ENCODE measurements around the gene AGAP1. TPM values are rescaled to one million over a fixed set of nuclear protein-coding genes. Genes with fewer than 3 reads are reported as not detected.

The AGAP1 gene
- total and polyA plus RNA-seq, 10 donors: 1.1 to 26.6 (median 11.3) TPM

DNA sequence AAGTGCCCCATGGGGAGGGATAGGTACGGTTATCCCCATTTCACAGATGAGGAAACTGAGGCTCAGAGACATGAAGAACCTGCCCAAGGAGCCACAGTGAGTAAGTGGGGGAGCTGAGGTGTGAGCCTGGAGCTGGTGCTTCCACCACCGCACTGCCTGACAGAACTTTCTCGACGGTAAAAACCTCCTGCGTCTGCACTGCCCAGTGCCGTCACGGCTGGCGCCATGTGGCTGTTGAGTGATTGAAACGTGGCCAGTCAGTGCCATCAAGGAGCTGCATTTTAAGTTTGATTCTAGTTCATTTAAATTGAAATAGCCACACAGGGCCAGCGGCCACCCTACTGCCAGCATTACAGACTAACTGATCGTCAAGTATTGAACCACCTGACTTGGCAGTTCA lies 217.1 kb downstream of the AGAP1 start:
- Histone ChIP-seq H3K9me3 (no peaks in the 10 kb centered on the region), H3K4me3 (no peak overlapping the region), H3K36me3 (no peaks in the 10 kb centered on the region), H3K27me3 (replicated peaks in 1 of 7) (no peaks in the 10 kb centered on the region), H3K27ac (no peak overlapping the region), H3K4me1 (no peaks in the 10 kb centered on the region)
- intact Hi-C loops (cut with DNase I; ENCODE audit: low total_unique reads): no loop called here
- WGBS, 5 donors: 92 to 95% (median 93%) methylated on average over 11 of the region's 11 CpGs
- TF ChIP-seq, protein P1, sequence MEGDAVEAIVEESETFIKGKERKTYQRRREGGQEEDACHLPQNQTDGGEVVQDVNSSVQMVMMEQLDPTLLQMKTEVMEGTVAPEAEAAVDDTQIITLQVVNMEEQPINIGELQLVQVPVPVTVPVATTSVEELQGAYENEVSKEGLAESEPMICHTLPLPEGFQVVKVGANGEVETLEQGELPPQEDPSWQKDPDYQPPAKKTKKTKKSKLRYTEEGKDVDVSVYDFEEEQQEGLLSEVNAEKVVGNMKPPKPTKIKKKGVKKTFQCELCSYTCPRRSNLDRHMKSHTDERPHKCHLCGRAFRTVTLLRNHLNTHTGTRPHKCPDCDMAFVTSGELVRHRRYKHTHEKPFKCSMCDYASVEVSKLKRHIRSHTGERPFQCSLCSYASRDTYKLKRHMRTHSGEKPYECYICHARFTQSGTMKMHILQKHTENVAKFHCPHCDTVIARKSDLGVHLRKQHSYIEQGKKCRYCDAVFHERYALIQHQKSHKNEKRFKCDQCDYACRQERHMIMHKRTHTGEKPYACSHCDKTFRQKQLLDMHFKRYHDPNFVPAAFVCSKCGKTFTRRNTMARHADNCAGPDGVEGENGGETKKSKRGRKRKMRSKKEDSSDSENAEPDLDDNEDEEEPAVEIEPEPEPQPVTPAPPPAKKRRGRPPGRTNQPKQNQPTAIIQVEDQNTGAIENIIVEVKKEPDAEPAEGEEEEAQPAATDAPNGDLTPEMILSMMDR (IDR thresholded peaks at IDR 0.05 in 8 of 11, conservative IDR thresholded peaks at IDR 0.05 in 3 of 11): no peak
- TF ChIP-seq POLR2A (IDR thresholded peaks at IDR 0.05) (no peak), POLR2AphosphoS5 (IDR thresholded peaks at IDR 0.05) (no peak)
- no peak for DNase-seq

DNA sequence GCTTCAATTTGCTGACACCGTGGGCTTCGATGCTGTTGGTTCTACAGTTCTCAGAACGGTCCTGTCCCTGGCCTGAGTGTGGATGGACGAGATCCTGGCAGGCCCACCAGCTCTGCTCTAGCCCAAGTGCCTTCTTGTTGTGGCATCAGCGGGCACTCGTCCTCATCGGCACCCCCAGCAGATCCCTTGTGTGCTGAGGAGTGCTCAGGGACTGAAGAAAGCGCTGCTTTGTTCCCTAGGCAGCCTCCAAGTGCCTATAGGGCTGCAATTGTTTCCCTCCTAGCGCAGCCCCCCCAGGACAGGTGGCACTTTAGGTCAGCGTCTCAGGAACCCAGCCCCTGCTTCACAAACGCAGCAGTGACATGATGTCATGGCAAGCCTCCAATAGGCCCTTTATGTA lies 217.7 kb downstream of the AGAP1 start:
- 76 to 87% (median 81%) methylated on average over 11 of the region's 11 CpGs for WGBS, 5 donors
- H3K27ac ChIP-seq: no peak overlapping the region

DNA sequence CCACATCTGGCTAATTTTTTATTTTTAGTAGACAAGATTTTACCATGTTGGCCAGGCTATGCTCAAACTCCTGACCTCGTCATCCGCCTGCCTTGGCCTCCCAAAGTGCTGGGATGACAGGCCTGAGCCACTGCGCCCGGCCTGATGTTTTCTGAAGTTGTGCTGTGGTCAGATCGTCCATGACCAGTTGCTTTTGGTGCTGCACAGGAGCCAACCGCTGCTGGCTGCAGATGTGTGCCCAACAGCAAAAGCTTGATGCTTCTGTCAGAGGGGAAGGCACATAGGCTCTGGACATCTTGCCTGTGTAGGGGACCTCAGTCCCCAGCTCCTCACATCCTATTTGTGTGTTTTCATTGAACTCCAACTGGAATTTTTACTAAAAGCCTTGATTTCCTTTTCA lies 218.3 kb downstream of the AGAP1 start:
- Histone ChIP-seq H3K27me3 (replicated peaks in 1 of 7) (no peaks in the 10 kb centered on the region), H3K9me3 (no peaks in the 10 kb centered on the region), H3K27ac (no peak overlapping the region), H3K4me1 (no peaks in the 10 kb centered on the region), H3K36me3 (no peaks in the 10 kb centered on the region), H3K4me3 (no peak overlapping the region)
- peak; percentile 58 for DNase-seq
- WGBS, 5 donors: 75 to 95% (median 91%) methylated on average over 6 of the region's 6 CpGs
- TF ChIP-seq POLR2AphosphoS5 (IDR thresholded peaks at IDR 0.05): no peak
- TF ChIP-seq, protein P1 (IDR thresholded peaks at IDR 0.05 in 8 of 11, conservative IDR thresholded peaks at IDR 0.05 in 3 of 11): no peak
- no peak for TF ChIP-seq POLR2A (IDR thresholded peaks at IDR 0.05)
- intact Hi-C loops (cut with DNase I; ENCODE audit: low total_unique reads): no loop called here

More for the DNA sequence above, 217.7 kb downstream of the AGAP1 start:
- Histone ChIP-seq H3K4me3 (no peak overlapping the region), H3K9me3 (no peaks in the 10 kb centered on the region), H3K36me3 (no peaks in the 10 kb centered on the region), H3K27me3 (replicated peaks in 1 of 7) (no peaks in the 10 kb centered on the region), H3K4me1 (no peaks in the 10 kb centered on the region)
- no peak for TF ChIP-seq POLR2A (IDR thresholded peaks at IDR 0.05)
- no peak for DNase-seq
- intact Hi-C loops (cut with DNase I; ENCODE audit: low total_unique reads): no loop called here

DNA sequence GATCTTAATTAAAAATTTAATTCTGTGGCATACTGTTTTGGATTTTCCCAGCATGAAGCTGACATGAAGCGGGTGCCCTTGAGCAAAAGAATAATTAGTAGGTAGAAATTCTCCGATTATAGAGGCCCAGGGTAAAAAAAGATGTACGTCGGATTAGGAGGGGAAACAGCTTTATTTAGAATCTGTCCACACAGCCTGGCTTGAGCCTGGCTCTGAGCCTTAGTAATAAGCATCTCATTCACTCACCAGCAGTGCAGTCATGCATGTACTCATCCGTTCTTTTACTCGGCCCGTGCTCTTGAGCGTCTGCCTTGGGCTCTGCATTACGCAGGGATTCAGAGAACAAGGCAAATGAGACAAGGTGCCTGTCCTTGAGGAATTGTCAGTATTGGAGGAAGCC lies 219.3 kb downstream of the AGAP1 start:
- Histone ChIP-seq H3K36me3 (no peaks in the 10 kb centered on the region), H3K4me1 (no peaks in the 10 kb centered on the region), H3K27ac (no peak overlapping the region), H3K27me3 (replicated peaks in 1 of 7) (no peaks in the 10 kb centered on the region), H3K9me3 (no peaks in the 10 kb centered on the region), H3K4me3 (no peak overlapping the region)
- TF ChIP-seq, protein P1 (IDR thresholded peaks at IDR 0.05 in 8 of 11, conservative IDR thresholded peaks at IDR 0.05 in 3 of 11): no peak
- TF ChIP-seq POLR2AphosphoS5 (IDR thresholded peaks at IDR 0.05) (no peak), POLR2A (IDR thresholded peaks at IDR 0.05) (no peak)
- DNase-seq: no peak
- intact Hi-C loops (cut with DNase I; ENCODE audit: low total_unique reads): no loop called here
- 89 to 97% (median 92%) methylated on average over 9 of the region's 9 CpGs for WGBS, 5 donors

DNA sequence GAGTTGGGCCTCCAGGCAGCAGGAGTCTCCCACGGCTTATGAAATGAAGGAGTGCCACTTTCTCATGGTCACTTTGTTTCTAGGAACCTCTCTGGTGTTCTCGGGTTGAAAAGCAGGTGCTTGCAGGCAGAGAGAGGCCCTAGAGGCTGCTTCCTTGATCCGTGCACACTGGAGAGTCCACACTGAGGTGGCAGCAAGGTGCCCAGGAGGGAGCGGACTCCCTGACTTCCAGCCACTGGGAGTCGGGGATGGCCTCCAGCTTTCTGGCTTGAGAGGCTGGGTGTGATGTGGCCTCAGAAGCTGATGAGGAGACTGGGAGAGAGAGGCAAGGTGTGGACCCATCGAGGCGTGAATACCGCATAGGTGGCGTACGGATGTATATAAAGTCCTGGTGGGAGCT lies 221.8 kb downstream of the AGAP1 start:
- H3K4me3 ChIP-seq: no peak overlapping the region
- WGBS, 5 donors: 88 to 96% (median 93%) methylated on average over 10 of the region's 10 CpGs

More for the DNA sequence above, 221.8 kb downstream of the AGAP1 start:
- Histone ChIP-seq H3K27ac (no peak overlapping the region), H3K36me3 (no peaks in the 10 kb centered on the region), H3K27me3 (replicated peaks in 1 of 7) (no peaks in the 10 kb centered on the region), H3K4me1 (no peaks in the 10 kb centered on the region), H3K9me3 (no peaks in the 10 kb centered on the region)
- DNase-seq: peak; percentile 12
- intact Hi-C loops (cut with DNase I; ENCODE audit: low total_unique reads): no loop called here
- TF ChIP-seq POLR2A (IDR thresholded peaks at IDR 0.05) (no peak), POLR2AphosphoS5 (IDR thresholded peaks at IDR 0.05) (no peak)
- TF ChIP-seq, protein P1 (IDR thresholded peaks at IDR 0.05 in 8 of 11, conservative IDR thresholded peaks at IDR 0.05 in 3 of 11): no peak

Data from spleen (tissue), 11 donors.